Measurements from ENCODE around the gene DIS3L2. TPM values are rescaled to one million over a fixed set of nuclear protein-coding genes. Genes with fewer than 3 reads are reported as not detected.

DIS3L2 gene
- total RNA-seq, 1 donor from 2014 or later: 32.2 TPM

DNA sequence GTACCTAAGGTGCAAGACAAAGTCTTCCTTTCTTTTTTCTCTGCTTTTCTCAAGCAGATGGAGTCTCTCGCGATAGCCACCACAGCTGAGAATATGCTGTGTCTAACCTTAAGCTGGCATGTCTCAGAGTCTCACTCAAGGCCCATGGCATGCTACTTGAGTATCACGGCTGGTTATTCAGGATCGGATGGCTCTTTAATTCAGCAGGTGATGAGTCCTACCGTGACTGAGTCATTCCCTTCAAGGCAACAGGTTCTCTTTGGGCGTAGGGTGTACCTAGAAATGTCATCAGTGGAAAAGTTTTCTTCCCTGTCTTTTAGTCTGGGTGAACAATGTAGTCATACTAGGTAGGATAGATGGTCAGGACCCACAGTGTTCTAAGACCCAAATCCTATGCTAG lies 136.2 kb downstream of the DIS3L2 start:
- no peaks in the 10 kb centered on the region for H3K9me3 ChIP-seq
- no peak overlapping the region for H3K4me3 ChIP-seq
- intact Hi-C loops (cut with DNase I): no loop called here
- peaks cover 0 to 24% of the 10 kb centered on the region in 2 donors for H3K36me3 ChIP-seq
- H3K4me1 ChIP-seq: no peaks in the 10 kb centered on the region
- TF ChIP-seq CTCF (IDR thresholded peaks at IDR 0.05) (no peak), POLR2AphosphoS5 (IDR thresholded peaks at IDR 0.05; ENCODE audit: insufficient read depth in 1 of 2, low read depth in 1 of 2) (peak in 1 of 2 donors; percentile 20)
- no peak overlapping the region for H3K27ac ChIP-seq
- H3K27me3 ChIP-seq: no peaks in the 10 kb centered on the region
- DNase-seq (ENCODE audit: extremely low spot score in 2 of 2): no peak

DNA sequence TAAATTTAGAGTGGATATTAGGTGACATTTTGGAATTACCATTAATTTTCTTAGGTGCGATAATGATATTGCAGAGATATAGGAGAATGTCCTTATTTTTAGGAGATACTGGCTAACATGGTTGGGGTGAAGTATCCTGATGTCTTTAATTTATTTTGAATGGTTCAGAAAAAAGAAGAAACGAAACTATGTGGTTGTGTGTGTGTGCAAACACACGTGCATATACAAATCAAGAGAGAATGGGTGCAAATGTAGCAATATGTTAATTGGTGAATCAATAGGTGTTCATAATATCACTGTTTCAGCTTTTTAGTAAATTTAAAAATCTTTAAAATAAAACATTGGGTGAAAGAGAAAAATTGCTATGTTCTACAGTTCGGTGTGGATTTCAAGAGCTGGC lies 140.9 kb downstream of the DIS3L2 start:
- intact Hi-C loops (cut with DNase I): no loop called here
- Histone ChIP-seq H3K4me3 (no peak overlapping the region), H3K27me3 (no peaks in the 10 kb centered on the region), H3K27ac (no peak overlapping the region), H3K36me3 (peaks cover 0 to 3% of the 10 kb centered on the region in 2 donors), H3K4me1 (peaks cover 8% of the 10 kb centered on the region), H3K9me3 (no peaks in the 10 kb centered on the region)
- TF ChIP-seq POLR2AphosphoS5 (IDR thresholded peaks at IDR 0.05; ENCODE audit: insufficient read depth in 1 of 2, low read depth in 1 of 2) (no peak), CTCF (IDR thresholded peaks at IDR 0.05) (no peak), POLR2A (IDR thresholded peaks at IDR 0.05) (no peak)
- DNase-seq (ENCODE audit: extremely low spot score in 2 of 2): no peak

- intact Hi-C loops (cut with DNase I): no loop called here
- Histone ChIP-seq H3K36me3 (no peaks in the 10 kb centered on the region), H3K4me3 (no peak overlapping the region), H3K9me3 (no peaks in the 10 kb centered on the region), H3K4me1 (peaks cover 8% of the 10 kb centered on the region), H3K27ac (no peak overlapping the region), H3K27me3 (no peaks in the 10 kb centered on the region)
- no peak for DNase-seq (ENCODE audit: extremely low spot score in 2 of 2)
- TF ChIP-seq POLR2AphosphoS5 (IDR thresholded peaks at IDR 0.05; ENCODE audit: insufficient read depth in 1 of 2, low read depth in 1 of 2) (no peak), POLR2A (IDR thresholded peaks at IDR 0.05) (no peak), CTCF (IDR thresholded peaks at IDR 0.05) (no peak)
Observed at GRCh38 chr2:232103140-232103737, 141.7 kb downstream of the DIS3L2 start.

DNA sequence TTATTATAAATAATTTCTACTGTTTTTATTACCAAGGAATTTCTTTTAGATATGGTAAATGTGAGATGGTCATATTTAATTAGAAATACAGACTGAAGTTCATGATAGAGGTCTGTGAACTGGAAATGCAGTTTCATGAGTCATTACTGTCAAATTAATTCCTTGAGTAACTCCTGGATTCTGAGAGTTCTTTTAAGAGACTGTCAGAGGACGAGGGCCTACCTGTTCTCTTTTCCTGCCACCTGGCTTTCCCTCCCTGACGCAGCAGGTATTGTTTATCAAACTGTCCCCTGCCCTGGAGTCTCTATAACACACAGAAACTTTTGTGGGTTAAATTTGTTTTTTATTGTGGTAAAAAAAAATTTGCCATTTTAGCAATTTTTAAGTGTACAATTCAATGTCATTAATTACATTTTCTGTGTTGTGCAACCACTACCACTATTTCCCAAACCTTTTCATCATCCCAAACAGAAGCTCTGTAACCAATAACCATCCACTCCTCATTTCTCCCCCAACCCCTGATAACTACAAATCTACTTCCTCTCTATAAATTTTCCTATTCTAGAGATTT lies 142.6 kb downstream of the DIS3L2 start:
- Histone ChIP-seq H3K4me3 (no peak overlapping the region), H3K27ac (no peak overlapping the region), H3K9me3 (no peaks in the 10 kb centered on the region), H3K36me3 (no peaks in the 10 kb centered on the region), H3K4me1 (peaks cover 8% of the 10 kb centered on the region), H3K27me3 (no peaks in the 10 kb centered on the region)
- intact Hi-C loops (cut with DNase I): no loop called here
- TF ChIP-seq CTCF (IDR thresholded peaks at IDR 0.05) (no peak), POLR2A (IDR thresholded peaks at IDR 0.05) (no peak), POLR2AphosphoS5 (IDR thresholded peaks at IDR 0.05; ENCODE audit: insufficient read depth in 1 of 2, low read depth in 1 of 2) (no peak)
- no peak for DNase-seq (ENCODE audit: extremely low spot score in 2 of 2)

- DNase-seq (ENCODE audit: extremely low spot score in 2 of 2): no peak
- Histone ChIP-seq H3K36me3 (no peaks in the 10 kb centered on the region), H3K4me1 (no peaks in the 10 kb centered on the region), H3K9me3 (no peaks in the 10 kb centered on the region), H3K4me3 (no peak overlapping the region), H3K27ac (no peak overlapping the region), H3K27me3 (no peaks in the 10 kb centered on the region)
- TF ChIP-seq CTCF (IDR thresholded peaks at IDR 0.05): no peak
- TF ChIP-seq POLR2AphosphoS5 (IDR thresholded peaks at IDR 0.05; ENCODE audit: insufficient read depth in 1 of 2, low read depth in 1 of 2): no peak
- TF ChIP-seq POLR2A (IDR thresholded peaks at IDR 0.05): no peak
- intact Hi-C loops (cut with DNase I): no loop called here
Observed at GRCh38 chr2:232111551-232111950, 150.0 kb downstream of the DIS3L2 start.
